Right lobe of liver (tissue), 6 donors: Measurements from ENCODE around the gene B3GALNT2. TPM values are rescaled to one million over a fixed set of nuclear protein-coding genes. Genes with fewer than 3 reads are reported as not detected.

ENCODE experiments used
- ATAC-seq, 4 donors: fragments of 200-7000 bp; cut with Tn5 transposase; one replicate each; pipeline ENCODE4 v1.9.1; 2020; ENCODE audit warnings: mild to moderate bottlenecking in 4 of 4, moderate library complexity in 4 of 4
- DNase-seq, 3 donors: peaks; one replicate each; pipeline ENCODE4 v3.0.0-alpha.2; 2020
- H3K27ac ChIP-seq, 3 donors: fragments of 200-600 bp; one replicate each; pipeline ENCODE4 v1.8.0; 2022
- H3K27me3 ChIP-seq, 2 donors: fragments of 200-600 bp; one replicate each; pipeline ENCODE4 v1.8.0; 2022
- H3K36me3 ChIP-seq, 4 donors: fragments of 200-600 bp; sonication (generic) in 1 of 4; one replicate each; pipeline versions ENCODE4 v1.5.1 to v1.8.0; 2017 to 2022; ENCODE audit warnings: control low read depth in 1 of 4
- H3K4me1 ChIP-seq, 4 donors: fragments of 200-600 bp; sonication (generic) in 1 of 4; one replicate each; pipeline versions ENCODE4 v1.5.1 to v1.8.0; 2017 to 2022; ENCODE audit warnings: control low read depth in 1 of 4
- H3K4me3 ChIP-seq, 3 donors: fragments of 200-600 bp; one replicate each; pipeline ENCODE4 v1.8.0; 2022
- H3K9me3 ChIP-seq, 4 donors: fragments of 200-600 bp; sonication (generic) in 1 of 4; one replicate each; pipeline versions ENCODE4 v1.5.1 to v1.8.0; 2017 to 2022; ENCODE audit warnings: control low read depth in 1 of 4
- CTCF ChIP-seq, 4 donors: fragments of 200-600 bp in 3 of 4; fragments of 450-650 bp in 1 of 4; IDR thresholded peaks; one replicate each; pipeline versions ENCODE4 v1.5.1 to v1.8.0; 2016 to 2022; ENCODE audit warnings: antibody characterized with exemption in 4 of 4, mild to moderate bottlenecking in 2 of 4
- POLR2A ChIP-seq: fragments of 450-650 bp; IDR thresholded peaks from one replicate; pipeline ENCODE4 v1.6.1; 2017; ENCODE audit warnings: antibody characterized with exemption, mild to moderate bottlenecking
- WGBS: methylation state at CpG from one replicate; pipeline ENCODE4 v1.1.6; 2018; ENCODE audit warnings: low coverage, low lambda C conversion rate; ENCODE audit not compliant: insufficient coverage; ENCODE audit errors: missing lambda C conversion rate; 5-methylcytosine and 5-hydroxymethylcytosine counted together
- intact Hi-C, 2 donors: fragments of 100-400 bp; cut with DNase I; formaldehyde crosslinking; loops; one replicate each; pipeline versions ENCODE4 v1.11.2 to v1.14.1; 2022
- total RNA-seq, 6 experiments: library from RNA; depleted of rRNA in 2 of 6; stranded (reverse); fragments of >200 nt in 2 of 6; fragmentation: NEBNext Ultra II Directional in 3 of 6; extraction: Animal tissue kit (Norgen Biotek cat#: 25700) in 3 of 6; gene quantifications; one replicate each; pipeline versions ENCODE4 v1.1.0 to v1.2.4, GENCODE V29; 2016 to 2023
- donor health status: DM: no; HTN: yes; CAD: no.
- donor health status: DM: no; HTN: no; CAD: no.
- donor health status: DM: no; HTN: no; CAD: no.
- donor health status: DM: no; HTN: yes; CAD: no.
- donor health status: DM: no; HTN: yes; CAD: no.

Gene B3GALNT2
- total RNA-seq, 6 experiments from 2014 or later = 7.0 to 15.5 (median 9.1) TPM

DNA sequence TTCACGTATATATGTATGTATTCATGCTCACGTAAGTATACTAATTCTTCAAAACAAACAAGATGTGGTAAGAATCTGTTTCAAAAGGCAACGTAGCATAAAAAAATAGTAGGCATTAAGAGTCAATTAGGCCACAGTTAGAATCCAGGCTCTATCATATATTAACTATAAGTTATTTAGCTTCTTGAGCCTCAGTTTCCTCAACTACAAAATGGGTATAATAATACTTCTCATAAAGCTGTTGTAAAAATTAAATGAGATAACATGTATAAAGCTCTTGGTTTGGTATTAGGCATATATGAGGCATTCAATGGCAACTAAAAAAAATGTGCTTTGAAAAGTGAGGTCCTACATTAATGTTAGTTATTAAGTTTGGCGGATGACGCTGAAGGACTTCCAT, 9.2 kb downstream of the B3GALNT2 start:
- Histone ChIP-seq H3K9me3 (no peaks in the 10 kb centered on the region), H3K4me1 (no peaks in the 10 kb centered on the region), H3K36me3 (peaks cover 0 to 21% (median 6%) of the 10 kb centered on the region in 4 donors), H3K4me3 (no peak overlapping the region), H3K27me3 (no peaks in the 10 kb centered on the region), H3K27ac (no peak overlapping the region)
- ATAC-seq (no peak), DNase-seq (no peak)
- TF ChIP-seq POLR2A = no peak
- TF ChIP-seq CTCF (IDR thresholded peaks at IDR 0.05) = no peak
- intact Hi-C loops = no loop called here
- 100% methylated on average over 5 of the region's 5 CpGs for WGBS

- no peak overlapping the region for H3K4me3 ChIP-seq
- peaks cover 0 to 21% (median 6%) of the 10 kb centered on the region in 4 donors for H3K36me3 ChIP-seq
- 90% methylated on average over 6 of the region's 9 CpGs for WGBS
- TF ChIP-seq POLR2A (no peak), CTCF (IDR thresholded peaks at IDR 0.05) (no peak)
- no peaks in the 10 kb centered on the region for H3K4me1 ChIP-seq
- H3K9me3 ChIP-seq = no peaks in the 10 kb centered on the region
- no peaks in the 10 kb centered on the region for H3K27me3 ChIP-seq
- ATAC-seq (no peak), DNase-seq (no peak)
- intact Hi-C loops = no loop called here
- H3K27ac ChIP-seq = no peak overlapping the region
These were observed 9.7 kb downstream of the B3GALNT2 start for GRCh38 chr1:235494531-235494930.

DNA sequence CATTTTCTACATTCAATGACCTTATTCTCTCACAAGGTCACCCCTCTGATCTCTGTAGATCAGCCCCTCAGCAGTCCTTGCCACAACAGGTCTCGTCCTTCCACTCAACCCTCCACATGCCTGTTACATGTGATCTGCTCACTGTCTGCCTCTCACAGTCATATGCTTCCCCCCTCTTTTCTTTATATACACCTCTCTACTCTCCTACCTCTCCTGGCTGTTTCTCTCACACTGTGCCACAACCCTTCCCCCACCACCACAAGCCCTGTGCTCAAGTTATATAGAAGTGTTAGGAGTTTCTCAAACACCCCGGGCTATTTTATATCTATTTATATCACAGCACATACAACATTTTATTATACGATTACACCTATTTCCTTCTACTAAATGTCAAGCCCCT, 12.6 kb downstream of the B3GALNT2 start:
- no peaks in the 10 kb centered on the region for H3K9me3 ChIP-seq
- H3K4me3 ChIP-seq = no peak overlapping the region
- DNase-seq (no peak), ATAC-seq (no peak)
- no peaks in the 10 kb centered on the region for H3K27me3 ChIP-seq
- intact Hi-C loops = no loop called here
- H3K27ac ChIP-seq = no peak overlapping the region
- no peaks in the 10 kb centered on the region for H3K4me1 ChIP-seq
- TF ChIP-seq POLR2A (no peak), CTCF (IDR thresholded peaks at IDR 0.05) (no peak)
- 97% methylated on average over 3 of the region's 3 CpGs for WGBS
- peaks cover 0 to 21% (median 6%) of the 10 kb centered on the region in 4 donors for H3K36me3 ChIP-seq

GRCh38 chr1:235486321-235486720, 17.9 kb downstream of the B3GALNT2 start:
- no peaks in the 10 kb centered on the region for H3K27me3 ChIP-seq
- intact Hi-C loops = no loop called here
- ATAC-seq (no peak), DNase-seq (no peak)
- no peaks in the 10 kb centered on the region for H3K36me3 ChIP-seq
- 89% methylated on average over 5 of the region's 5 CpGs for WGBS
- H3K27ac ChIP-seq = no peak overlapping the region
- TF ChIP-seq POLR2A (no peak), CTCF (IDR thresholded peaks at IDR 0.05) (no peak)
- no peak overlapping the region for H3K4me3 ChIP-seq
- H3K4me1 ChIP-seq = no peaks in the 10 kb centered on the region
- no peaks in the 10 kb centered on the region for H3K9me3 ChIP-seq

DNA sequence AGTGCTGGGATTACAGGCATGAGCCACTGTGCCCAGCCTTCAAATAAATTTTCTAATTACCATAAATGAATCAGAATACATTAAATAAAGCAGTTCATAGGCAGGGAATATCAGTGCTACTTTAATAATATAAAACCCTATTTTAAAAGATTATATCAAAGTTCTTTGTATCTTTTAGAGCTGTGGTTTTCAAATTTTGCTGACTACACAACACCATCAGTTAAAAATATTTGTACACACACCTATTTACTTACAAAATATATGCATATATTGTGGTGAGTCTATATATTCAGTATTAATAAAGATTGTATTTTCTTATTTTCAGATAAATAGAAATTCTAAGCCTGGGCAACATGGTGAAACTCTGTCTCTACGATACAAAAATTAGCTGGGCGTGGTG, 18.7 kb downstream of the B3GALNT2 start:
- H3K4me3 ChIP-seq = no peak overlapping the region
- 95% methylated on average over 2 of the region's 2 CpGs for WGBS
- no peaks in the 10 kb centered on the region for H3K27me3 ChIP-seq
- intact Hi-C loops = no loop called here
- H3K4me1 ChIP-seq = no peaks in the 10 kb centered on the region
- no peaks in the 10 kb centered on the region for H3K9me3 ChIP-seq
- DNase-seq (no peak), ATAC-seq (no peak)
- no peak overlapping the region for H3K27ac ChIP-seq
- H3K36me3 ChIP-seq = no peaks in the 10 kb centered on the region
- TF ChIP-seq CTCF (IDR thresholded peaks at IDR 0.05) = no peak
- no peak for TF ChIP-seq POLR2A
